H1 (cell line): ENCODE measurements around the gene PIGT. TPM values are rescaled to one million over a fixed set of nuclear protein-coding genes. Genes with fewer than 3 reads are reported as not detected.

Experiments
- GABPA ChIP-seq: IDR thresholded peaks from 2 replicates; pipeline ENCODE4 v1.6.1; 2011; ENCODE audit warnings: mild to moderate bottlenecking, low read length, moderate library complexity, borderline replicate concordance; ENCODE audit not compliant: insufficient read depth
- SIN3A ChIP-seq, 2 experiments: IDR thresholded peaks in 1 of 2; conservative IDR thresholded peaks in 1 of 2; 2 replicates each; pipeline ENCODE4 v1.6.1; 2011 to 2012; ENCODE audit warnings: low read length in 2 of 2, improper control_type of control experiment in 1 of 2, low read depth in 1 of 2, mild to moderate bottlenecking in 1 of 2
- SIX5 ChIP-seq: IDR thresholded peaks from 2 replicates; pipeline ENCODE4 v1.6.1; 2011; ENCODE audit warnings: mild to moderate bottlenecking, low read depth, low read length
- polyA plus RNA-seq, 7 experiments: library from polyadenylated mRNA; depleted of rRNA in 3 of 7; stranded (reverse) in 5 of 7; unstranded in 2 of 7; fragments of >200 nt in 5 of 7; fragments of 200-250 nt in 2 of 7; gene quantifications; 1 replicate in 5 of 7; 2 replicates in 1 of 7; 4 replicates in 1 of 7; pipeline versions ENCODE4 v1.2.1 to v1.2.3, GENCODE V29; 2011 to 2013; ENCODE audit warnings: missing spikeins in 2 of 7, mixed read lengths in 2 of 7
- total RNA-seq: library from RNA; stranded (reverse); fragmentation: NEBNext Ultra II Directional; extraction: Animal tissue kit (Norgen Biotek cat#: 25700); gene quantifications from 2 replicates; pipeline ENCODE4 v1.2.1, GENCODE V29; 2021

PIGT gene
- total and polyA plus RNA-seq, 2 of the 8 experiments (the other 6 are each of a cell fraction or from before 2014, with no cell fraction given): 66.0 to 89.7 TPM

DNA sequence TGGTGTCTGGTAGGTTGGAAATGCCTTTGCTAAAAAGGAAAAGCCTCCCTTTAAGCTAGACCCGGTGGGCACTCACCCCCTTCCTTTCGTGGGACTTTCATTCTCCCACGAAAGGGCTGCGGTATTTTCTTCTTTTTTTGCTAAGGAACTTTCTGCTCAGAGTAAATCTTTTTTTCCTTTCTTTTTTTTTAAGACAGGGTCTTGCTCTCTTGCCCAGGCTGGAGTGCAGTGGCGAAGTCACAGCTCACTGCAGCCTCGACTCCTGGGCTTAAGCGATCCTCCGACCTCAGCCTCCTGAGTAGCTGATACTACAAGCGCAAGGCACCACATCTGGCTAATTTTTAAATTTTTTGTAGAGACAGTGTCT, 41.9 kb upstream of the PIGT start (continued):
- TF ChIP-seq GABPA (no peak), SIN3A (conservative IDR thresholded peaks at IDR 0.05 in 1 of 2, IDR thresholded peaks at IDR 0.05 in 1 of 2; ENCODE audit: low read depth in 1 of 2, low read length in 2 of 2) (no peak), SIX5 (no peak)
